ENCODE data around the gene ST6GALNAC6.

The ST6GALNAC6 gene

DNA sequence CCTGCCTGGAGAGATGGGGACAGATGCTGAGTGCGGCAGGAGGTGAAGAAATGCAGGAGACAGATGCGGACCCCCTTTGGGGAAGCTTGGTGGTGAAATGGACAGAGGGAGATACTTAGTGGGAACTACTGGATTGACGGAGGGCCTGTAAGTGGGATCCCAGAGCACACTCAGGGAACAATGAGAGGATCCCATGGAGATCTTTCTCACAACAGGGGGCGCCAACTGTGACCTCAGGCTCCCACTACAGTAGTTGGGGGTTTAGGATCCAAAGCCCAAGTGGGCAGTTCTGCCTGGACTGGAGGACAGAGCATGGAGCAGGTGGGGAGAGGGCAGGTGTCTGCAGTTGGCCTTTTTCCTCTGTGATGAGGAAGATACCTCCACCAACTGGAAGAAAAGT, 34.8 kb upstream of the ST6GALNAC6 start:
- no peak for DNase-seq (ENCODE audit: low read depth)

DNA sequence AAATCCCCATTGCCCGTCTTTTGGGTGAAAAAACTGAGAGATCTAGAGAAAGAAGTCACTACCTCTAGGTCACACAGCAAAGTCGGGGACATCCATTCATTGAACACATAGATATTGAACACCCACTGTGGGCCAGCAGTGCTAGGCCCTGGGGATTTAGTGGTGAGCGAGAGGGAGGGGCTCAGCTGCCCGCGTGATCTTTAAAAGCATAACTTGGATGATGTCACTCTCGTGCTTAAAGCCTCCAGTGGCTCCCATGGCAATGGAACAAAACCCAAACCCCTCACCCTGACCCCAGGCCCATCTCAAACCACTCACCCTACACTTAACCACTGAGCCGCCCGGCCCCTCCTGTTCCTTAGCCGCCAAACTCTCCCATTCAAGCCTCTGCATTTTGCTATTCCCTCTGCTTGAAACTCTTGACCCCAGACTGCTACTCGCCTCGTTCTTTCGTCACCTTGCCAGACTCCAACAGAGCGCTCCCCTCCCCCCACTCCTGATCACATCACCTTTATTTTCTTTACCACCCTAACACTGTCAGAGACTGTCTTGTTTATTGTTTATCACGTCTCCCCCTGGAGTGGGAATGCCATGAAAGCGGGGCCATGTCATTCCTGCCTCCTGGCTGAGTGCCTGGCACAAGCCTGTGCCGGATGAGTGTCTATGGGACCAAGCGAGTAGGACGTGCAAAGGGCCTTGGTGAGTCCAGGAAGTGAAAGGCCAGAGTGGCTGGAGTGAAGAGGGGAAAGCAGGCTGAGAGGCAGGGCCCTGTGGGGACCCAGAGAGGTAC, 31.9 kb upstream of the ST6GALNAC6 start:
- DNase-seq (ENCODE audit: low read depth): no peak

DNA sequence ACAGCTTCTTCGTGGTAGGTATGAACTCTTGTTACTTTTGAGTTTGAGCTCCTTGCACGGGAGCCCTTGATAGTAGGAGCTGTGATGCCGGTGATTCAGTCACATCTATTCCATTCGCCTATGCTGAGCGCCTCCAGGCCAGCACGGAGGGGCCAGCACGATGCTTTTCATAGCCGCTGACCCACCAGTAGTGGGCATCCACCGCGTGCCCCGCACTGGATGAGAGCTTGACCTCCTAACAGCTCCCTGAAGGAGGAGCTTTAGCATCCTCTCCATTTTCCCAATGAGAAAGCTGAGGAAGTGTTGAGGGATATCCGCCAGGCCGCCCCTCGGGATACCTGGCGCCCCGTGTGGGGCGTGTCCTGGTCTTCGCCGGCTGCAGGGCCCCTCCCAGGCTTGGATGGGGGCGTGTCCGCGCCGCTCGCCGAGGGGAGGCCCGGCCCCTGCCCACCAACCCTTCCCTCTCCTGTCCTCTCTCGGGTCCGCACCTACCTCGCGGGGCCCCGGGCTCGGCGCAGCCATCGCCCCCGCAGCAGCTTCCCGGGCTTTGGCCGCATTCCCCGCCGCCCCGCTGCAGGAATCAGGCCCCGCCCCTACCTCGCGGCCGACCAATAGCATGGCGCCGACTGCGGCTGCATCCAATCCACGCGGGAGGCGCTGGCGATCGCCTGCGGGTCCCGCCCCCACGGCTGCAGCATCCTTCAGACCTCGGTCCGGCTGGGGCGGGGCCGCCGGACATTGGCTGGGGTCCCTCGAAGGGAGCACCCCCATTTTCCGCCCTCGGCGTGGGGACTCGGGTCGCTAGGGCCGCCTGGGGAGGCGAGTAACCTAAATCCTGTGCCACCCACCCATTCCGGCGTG, 31.1 kb upstream of the ST6GALNAC6 start, which contains the start of gene PIP5KL1:
Gene PIP5KL1 (minus strand): TSS at position 547 of the 861 bp plus-strand sequence. CDS start 25 bp downstream, at position 522.
- DNase-seq (ENCODE audit: low read depth): peak; percentile 66

DNA sequence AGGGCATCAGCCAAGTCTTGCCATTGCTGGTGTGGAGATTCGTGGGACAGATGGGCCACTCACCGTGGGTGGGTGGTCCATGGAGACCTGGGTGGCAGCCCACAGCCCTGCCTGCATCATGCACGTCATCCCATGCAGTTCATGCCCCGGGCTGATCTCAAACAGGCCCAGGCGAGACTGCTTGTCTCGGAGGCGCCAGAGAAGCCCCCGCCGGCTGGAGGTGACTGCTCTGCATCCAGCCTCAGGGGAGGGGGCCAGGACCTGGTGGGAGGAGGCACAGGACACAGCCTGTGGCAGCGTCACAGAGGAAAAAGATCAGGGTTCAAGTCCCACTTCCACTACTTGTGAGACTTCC, 30.2 kb upstream of the ST6GALNAC6 start:
- DNase-seq (ENCODE audit: low read depth): no peak

DNA sequence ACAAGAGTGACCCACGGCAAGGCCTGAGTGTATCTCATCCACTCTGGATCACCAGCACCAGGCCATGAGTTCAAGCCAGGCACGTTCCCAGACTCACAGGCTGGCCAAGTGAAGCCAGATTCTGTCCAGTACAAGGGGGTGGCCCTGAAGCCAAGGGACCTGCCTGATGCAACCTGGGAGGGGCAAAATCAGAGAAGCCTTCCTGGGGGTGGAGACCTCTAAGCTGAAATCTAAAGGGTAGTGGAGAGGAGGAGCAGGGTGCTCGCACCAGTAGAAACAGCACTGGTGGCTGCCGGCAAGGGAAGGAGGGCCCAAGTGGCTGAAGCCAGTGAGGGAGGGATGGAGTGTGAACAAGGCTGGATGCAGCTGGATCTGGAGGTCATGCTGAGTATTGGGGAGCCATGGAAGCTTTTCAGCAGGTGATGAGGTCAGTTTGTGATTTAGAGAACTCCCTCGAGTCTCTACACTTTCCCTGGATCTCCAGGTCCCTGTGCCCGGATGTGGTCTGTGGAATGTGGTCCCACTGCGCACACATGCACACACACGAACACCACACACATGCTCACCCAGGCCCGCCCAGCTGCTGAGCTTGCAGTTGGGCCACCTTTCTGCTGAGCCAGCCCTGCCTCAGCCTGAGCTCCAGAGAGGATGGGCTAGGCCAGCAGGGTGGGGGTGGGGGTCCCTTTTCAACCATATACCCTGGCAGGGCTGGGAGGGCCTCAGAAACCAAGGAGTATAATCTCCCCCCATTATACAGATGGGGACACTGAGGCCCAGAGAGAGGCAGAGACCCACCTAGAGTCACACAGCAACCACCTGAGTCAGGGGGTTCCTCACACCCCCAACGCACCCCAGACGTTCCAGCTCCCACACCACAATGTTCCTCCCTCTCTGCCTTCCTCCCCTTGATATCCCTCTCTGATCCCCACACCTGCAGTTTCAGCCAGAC, 29.5 kb upstream of the ST6GALNAC6 start:
- DNase-seq (ENCODE audit: low read depth): no peak

DNA sequence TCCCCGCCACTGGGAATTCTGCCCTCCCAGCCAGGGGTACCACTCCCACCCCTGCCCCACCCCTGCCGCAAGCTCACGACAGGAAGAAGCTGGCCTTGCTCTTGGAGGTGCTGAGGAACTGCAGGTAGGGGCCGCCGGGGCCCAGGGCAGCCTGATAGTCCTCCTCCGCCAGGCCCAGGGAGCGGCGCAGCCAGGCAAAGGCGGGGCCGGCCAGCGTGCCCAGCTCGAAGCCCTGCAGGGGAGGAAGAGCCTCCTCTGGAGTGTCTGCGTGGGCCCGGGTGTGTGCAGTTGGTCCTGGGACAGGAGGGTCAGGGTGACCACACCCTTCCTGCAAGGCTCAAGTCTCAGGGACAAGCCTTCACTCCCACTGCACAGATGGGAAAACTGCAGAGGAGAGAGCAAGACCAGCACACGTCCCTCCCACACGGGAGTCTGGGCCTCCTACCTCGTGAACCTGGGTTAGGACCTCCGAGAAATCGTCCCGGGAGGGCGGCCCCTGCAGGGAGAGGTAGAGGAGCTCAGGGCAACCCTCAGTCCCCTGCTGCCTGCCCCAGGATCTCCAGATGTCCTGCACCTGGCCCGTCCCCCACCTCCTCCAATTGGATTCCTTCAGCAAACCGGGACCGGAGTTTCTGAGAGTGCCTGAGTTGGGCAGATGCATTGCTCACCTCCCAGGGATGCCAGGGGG, 28.7 kb upstream of the ST6GALNAC6 start:
- no peak for DNase-seq (ENCODE audit: low read depth)

DNA sequence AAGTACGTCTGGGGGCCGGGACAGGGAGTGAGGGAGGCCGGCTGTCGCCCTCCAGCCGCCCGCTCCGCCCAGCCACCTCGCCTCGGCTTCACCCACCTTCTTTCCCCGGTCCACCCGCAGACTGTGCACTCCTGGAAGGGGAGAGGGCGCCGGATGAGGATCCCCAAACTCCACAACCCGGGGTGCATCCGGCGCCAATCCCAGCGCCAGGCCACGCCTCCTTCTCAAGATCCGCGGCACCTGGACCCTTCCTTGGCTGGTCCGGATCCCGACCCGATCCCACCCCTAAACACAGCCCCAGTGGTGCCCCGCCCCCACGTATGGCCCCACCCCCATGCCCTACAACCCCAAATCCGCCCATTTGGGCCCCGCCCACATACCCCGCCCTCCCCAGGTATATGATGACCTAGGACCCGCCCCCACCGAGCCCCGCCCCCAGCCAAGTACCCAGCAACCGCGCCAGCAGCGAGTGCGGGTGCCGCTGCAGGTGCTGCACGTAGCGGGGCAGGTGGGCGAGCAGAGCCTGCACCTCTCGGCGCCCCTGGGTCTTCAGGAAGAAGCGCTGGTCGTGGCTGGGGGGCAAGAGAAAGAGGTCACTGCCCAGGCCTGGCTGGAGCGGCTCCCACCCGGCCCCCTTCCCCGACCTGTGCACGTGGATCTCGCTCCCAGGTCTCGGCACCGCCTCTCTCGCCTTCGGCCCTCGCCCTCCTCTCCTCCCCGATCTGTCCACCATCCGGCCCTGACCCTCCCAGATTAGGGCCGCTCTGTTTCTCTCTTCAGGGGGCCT, 28.0 kb upstream of the ST6GALNAC6 start:
- DNase-seq (ENCODE audit: low read depth): no peak

DNA sequence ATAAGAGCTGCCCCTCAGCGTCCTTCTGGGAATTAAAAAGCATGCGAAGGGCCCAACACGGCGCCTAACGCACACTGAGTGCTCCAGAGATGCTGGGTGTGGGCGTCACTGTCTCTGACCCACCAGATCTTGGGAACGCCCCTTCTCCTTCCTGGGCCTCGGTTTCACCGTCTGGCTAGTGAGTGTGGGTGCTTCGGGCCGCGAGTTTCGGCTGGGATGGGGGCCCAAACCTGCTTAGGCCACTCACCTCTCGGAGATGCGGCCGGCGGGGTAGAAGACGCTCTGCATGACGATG, 27.4 kb upstream of the ST6GALNAC6 start:
- DNase-seq (ENCODE audit: low read depth): no peak

DNA sequence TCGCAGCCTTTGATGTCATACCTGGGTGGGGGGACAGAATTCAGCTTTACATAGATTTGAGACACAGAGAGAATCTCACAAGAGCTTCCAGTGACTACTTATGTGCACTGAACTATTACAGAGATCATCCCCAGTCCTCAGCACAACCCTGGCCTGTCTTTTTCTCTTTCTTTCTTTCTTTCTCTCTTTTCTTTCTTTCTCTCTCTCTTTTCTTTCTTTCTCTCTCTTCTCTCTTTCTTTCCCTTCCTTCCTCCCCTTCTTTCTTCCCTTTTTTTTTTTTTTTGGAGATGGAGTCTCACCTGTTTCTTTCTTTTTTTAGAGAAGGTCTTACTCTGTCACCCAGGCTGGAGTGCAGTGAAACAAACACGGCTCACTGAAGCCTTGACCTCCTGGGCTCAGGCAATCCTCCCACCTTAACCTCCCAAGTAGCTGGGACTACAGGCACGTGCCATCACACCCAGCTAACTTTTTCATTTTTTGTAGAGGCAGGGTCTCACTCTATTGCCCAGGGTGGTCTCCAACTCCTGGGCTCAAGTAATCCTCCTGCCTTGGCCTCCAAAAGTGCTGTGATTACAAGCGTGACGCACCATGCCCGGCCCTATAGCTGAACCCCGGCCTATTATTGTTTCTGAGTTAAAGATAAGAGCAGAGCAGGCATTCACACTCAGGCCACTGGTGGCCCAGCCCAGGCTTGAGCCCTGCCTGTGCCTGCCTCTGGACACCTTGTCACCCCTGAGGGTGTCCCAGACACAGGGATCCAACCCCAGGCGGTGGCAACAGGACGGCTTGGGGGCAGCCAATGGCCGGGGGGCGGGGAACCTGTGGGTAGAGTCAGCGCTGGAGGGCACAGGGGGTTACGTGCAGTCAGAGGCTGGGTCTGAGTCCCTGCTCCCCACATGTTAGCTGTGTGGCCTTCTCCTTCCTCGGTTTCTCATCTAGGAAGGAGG, 26.8 kb upstream of the ST6GALNAC6 start:
- DNase-seq (ENCODE audit: low read depth): no peak

DNA sequence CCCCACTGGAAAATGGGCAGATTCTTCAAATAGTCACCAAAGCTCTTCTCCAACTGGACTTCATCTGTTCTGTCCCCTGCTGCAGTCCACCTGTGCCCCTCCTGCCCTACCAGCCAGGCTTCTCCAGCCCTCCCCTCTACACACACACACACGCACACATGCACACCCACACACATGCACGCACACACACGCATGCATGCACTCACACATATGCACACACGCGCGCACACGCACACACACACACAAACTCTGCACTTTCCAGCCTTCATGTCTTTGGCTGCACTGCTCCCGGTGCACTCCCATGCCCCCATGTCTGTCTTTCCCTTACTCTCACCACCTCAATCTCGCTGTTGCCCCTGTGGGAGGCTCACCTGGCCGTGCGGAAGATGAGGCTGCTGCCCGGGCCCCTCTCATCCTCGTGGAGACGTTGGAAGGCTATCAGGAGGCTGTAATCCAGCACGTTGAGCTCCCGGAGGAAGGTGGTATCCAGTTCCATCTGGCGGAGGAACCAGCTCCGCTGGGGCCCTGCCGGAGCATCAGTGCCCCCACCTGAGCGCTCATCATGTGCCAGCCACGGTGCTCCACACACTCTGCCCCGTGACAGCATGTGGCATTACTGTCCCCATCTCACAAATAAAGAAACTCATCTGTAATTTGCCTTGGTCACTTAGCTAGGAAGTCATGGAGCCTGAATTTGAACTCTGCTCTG, 25.5 kb upstream of the ST6GALNAC6 start:
- DNase-seq (ENCODE audit: low read depth): no peak

DNA sequence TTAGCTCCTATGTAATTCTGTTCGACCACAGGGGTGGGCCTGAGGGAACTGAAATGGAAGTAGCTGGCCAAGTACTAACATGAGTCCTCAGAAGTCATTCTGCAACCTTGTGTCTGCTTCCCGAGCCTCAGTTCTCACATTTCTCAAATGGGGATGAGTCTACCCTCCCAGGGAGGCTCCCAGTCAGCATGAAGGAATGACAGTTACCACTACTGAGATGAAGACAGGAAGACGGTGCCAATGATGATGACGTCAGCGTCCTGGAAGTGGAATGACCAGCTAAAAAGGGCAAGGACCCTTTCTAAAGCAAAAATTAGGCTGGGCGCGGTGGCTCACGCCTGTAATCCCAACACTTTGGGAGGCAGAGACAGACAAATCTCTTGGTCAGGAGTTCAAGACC, 24.4 kb upstream of the ST6GALNAC6 start:
- peak; percentile 87 for DNase-seq (ENCODE audit: low read depth)

DNA sequence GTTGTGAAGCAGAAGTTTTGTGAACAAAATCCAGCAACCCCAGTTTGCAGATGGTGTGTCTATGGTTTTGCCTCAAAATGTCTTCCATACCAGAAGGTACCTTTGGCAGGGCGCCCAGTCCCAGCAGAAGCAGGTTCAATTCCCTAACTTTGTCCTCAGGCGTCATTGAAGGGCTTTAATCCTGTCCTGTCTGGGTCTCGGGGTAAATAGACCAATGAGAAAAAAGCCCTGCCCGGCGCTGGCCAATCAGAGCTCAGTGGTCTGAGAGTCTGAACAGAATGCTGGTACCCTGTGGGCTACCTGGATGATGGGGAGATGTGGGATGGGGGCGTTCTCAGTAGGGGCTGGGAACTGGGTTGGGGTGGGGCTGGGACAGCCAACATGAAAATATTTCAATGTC, 23.6 kb upstream of the ST6GALNAC6 start:
- DNase-seq (ENCODE audit: low read depth): no peak

DNA sequence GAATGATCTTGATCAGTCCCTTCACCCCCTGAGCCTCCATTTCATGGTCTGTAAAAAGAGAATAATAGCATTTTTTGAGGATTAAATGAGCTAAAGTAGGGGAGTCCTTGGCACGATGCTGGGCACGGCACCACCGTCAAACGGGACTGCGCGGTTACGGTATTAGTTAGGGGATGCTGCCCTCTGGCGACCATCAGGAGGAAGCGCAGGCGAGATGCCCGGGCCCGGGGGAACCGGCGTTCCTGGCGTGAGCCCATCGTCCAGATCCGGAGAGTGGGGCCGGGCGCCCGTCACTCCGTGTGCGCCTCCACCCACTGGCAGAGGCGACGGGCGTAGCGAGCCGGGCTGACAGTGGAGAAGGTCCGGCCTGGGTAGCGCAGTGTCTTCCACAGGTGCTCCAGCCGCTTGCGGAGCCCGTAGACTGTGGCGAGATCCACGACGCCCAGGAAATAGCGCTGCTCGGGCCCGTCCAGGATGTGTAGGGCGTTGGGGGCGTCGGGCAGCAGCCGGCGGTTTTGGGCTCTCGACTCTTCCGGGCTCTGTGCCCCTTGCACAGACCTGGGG, 22.2 kb upstream of the ST6GALNAC6 start:
- DNase-seq (ENCODE audit: low read depth): no peak

DNA sequence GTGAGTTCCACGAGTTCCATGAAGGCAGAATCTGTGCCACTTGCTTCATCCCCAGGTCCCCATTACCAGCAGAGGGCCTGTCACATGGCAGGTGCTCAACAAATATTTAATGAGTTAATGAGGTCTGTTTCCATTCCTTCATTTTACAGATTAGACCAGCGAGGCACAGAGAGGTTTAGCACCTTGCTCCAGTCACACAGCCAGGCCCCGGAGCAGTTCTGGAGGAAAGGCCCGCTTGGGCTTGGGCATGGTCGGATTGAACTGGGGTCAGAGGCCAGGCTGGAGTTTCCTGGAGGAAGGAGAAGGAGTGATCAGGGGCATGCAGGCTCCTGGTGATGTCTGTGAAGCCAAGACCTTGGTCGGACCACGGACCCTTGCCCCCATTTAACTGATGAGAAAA, 21.4 kb upstream of the ST6GALNAC6 start:
- no peak for DNase-seq (ENCODE audit: low read depth)

DNA sequence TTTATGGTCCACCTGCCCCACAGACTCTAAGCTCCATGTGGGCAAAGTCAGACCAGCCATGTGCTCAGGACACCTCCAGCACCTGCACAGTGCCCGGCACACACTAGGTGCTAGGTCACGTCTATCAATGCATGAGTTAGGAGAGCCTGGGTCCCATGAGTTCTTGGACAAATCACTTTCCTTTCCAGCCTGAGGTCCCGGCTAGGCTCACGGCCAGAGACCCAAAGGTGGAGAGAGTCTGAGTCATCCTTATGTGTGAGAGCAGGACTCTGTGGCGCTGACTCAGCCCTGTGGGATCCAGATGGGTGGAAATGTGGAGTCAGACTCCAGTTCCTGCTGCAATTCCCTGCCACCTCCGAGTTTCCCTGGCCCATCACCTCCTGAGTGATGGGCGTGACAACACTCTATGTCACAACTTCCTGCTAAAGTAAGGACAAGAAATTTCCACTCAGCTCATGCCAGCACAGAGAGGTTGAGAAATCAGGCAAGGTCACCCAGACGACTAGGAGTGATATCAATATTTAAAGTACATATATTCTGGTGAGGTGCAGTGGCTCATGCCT, 19.9 kb upstream of the ST6GALNAC6 start:
- DNase-seq (ENCODE audit: low read depth): peak; percentile 98

DNA sequence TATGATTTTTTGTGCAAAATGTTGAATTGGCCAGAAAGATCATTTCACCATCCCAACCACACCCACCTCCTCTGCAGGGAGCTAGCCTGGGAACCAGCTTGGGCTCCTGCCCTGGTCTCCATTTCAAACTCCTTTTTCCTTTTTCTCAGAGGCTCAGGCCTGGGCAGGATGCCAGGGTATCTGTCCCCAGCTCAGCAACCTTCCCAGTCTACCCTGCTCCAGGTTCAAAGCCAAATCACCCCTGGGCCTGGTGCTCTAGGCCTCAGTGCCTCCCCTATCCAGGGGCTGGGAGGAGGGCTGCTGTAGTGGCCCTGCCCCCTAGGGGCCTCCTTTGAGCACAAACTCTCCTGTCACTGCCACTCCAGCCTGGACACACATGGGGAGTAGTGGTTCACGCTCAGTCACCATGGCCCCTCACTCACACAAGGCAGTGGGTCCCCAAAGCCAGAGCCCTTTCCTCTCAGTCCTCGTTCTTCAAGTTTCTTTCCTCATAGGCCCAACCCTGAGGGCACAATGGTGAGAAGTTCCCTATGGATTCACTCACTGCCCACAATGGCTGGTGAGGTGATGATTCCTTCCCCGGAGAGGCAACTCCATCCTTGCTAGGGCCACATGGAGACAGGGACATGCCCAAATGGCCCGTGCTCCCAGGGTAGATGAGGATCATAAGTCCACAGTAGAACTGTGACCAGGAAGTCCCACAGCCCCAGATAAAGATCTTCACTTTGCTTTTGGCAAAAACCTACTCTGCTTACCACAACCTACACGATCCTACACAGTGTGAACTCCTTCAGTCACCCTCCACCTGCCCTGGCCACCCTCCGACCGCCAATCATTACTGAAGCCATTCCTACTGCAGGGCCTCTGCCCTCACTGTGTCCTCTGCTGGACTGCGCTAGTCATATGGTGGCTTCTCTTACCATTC, 19.0 kb upstream of the ST6GALNAC6 start:
- DNase-seq (ENCODE audit: low read depth): no peak

DNA sequence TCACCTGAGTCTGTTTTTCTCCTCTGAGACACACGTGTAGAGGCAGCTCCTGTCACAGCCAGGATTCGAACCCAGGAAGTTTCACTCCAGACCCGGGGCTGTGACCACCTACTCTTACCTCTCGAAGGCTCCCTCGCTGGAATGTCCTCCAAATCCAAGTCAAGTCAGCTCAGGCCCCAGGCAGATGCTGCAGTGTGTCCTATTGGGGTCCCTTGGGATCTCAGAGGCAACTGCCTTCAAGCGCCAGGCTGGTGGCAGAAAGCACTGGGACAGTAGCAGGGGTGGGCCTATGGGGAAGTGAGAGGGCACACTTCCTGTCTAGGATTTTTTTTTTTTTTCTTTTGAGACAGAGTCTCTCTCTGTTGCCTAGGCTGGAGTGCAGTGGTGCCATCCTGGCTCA, 18.2 kb upstream of the ST6GALNAC6 start:
- DNase-seq (ENCODE audit: low read depth): no peak

Measured in HS-27A (cell line).